Neural progenitor cell (in vitro differentiated cells): ENCODE results near the gene SLC25A48. TPM values are rescaled to one million over a fixed set of nuclear protein-coding genes. Genes with fewer than 3 reads are reported as not detected.

ENCODE experiments used
- DNase-seq: peaks from one replicate; pipeline ENCODE4 v3.0.0-alpha.2; 2016; ENCODE audit warnings: low spot score
- H2AFZ ChIP-seq: fragments of 200-600 bp; sonication (generic); replicated peaks from 2 replicates; pipeline ENCODE4 v1.6.1; 2016; ENCODE audit warnings: antibody characterized with exemption
- H3F3A ChIP-seq: fragments of 200-600 bp; sonication (generic); 2 replicates; pipeline ENCODE4 v1.6.1; 2016; ENCODE audit warnings: antibody characterized with exemption, low read depth
- H3K27ac ChIP-seq: fragments of 200-600 bp; sonication (generic); 2 replicates; pipeline ENCODE4 v1.5.1; 2016; ENCODE audit warnings: mild to moderate bottlenecking
- H3K27me3 ChIP-seq: fragments of 200-600 bp; sonication (generic); 2 replicates; pipeline ENCODE4 v1.6.1; 2016; ENCODE audit warnings: mild to moderate bottlenecking, moderate library complexity
- H3K36me3 ChIP-seq: fragments of 200-600 bp; sonication (generic); 2 replicates; pipeline ENCODE4 v1.5.1; 2016
- H3K4me1 ChIP-seq: fragments of 200-600 bp; sonication (generic); 2 replicates; pipeline ENCODE4 v1.6.1; 2016; ENCODE audit warnings: mixed run types
- H3K4me2 ChIP-seq: fragments of 200-600 bp; sonication (generic); 2 replicates; pipeline ENCODE4 v1.6.1; 2016
- H3K4me3 ChIP-seq: fragments of 200-600 bp; sonication (generic); 2 replicates; pipeline ENCODE4 v1.5.1; 2016
- H3K79me2 ChIP-seq: fragments of 200-600 bp; sonication (generic); 2 replicates; pipeline ENCODE4 v1.6.1; 2016; ENCODE audit warnings: low read depth
- H3K9ac ChIP-seq: fragments of 200-600 bp; sonication (generic); 2 replicates; pipeline ENCODE4 v1.6.1; 2016
- H3K9me3 ChIP-seq: fragments of 200-600 bp; sonication (generic); 2 replicates; pipeline ENCODE4 v1.5.1; 2016; ENCODE audit warnings: low read depth
- H4K20me1 ChIP-seq: fragments of 200-600 bp; sonication (generic); 2 replicates; pipeline ENCODE4 v1.6.1; 2016; ENCODE audit warnings: low read depth
- H3K27ac Mint-ChIP-seq: 3 replicates; pipeline ENCODE4 v1.8.0; 2021; ENCODE audit warnings: mixed read lengths
- H3K27me3 Mint-ChIP-seq: 2 replicates; pipeline ENCODE4 v1.8.0; 2022; ENCODE audit warnings: low read depth, mild to moderate bottlenecking, inconsistent platforms, moderate library complexity, mixed read lengths; ENCODE audit not compliant: insufficient read depth
- H3K36me3 Mint-ChIP-seq: 3 replicates; pipeline ENCODE4 v1.8.0; 2021; ENCODE audit warnings: mixed read lengths
- H3K4me1 Mint-ChIP-seq: 3 replicates; pipeline ENCODE4 v1.8.0; 2021; ENCODE audit warnings: mixed read lengths
- H3K4me3 Mint-ChIP-seq: 3 replicates; pipeline ENCODE4 v1.8.0; 2021; ENCODE audit warnings: mild to moderate bottlenecking, moderate library complexity, mixed read lengths
- H3K9me3 Mint-ChIP-seq: 3 replicates; pipeline ENCODE4 v1.8.0; 2020; ENCODE audit warnings: mixed read lengths
- CTCF ChIP-seq: fragments of 200-600 bp; sonication (generic); IDR thresholded peaks from 2 replicates; pipeline ENCODE4 v1.5.1; 2017; ENCODE audit warnings: antibody characterized with exemption, mild to moderate bottlenecking
- EZH2 ChIP-seq: fragments of 200-600 bp; sonication (generic); IDR thresholded peaks from 2 replicates; pipeline ENCODE4 v1.6.1; 2017; ENCODE audit warnings: antibody characterized with exemption, mild to moderate bottlenecking, moderate library complexity
- EZH2phosphoT487 ChIP-seq: fragments of 200-600 bp; sonication (generic); IDR thresholded peaks from 2 replicates; pipeline ENCODE4 v1.6.1; 2017; ENCODE audit warnings: antibody characterized with exemption
- total RNA-seq: library from RNA; depleted of rRNA; stranded (reverse); fragments of >200 nt; gene quantifications from 2 replicates; pipeline ENCODE4 v1.2.3, GENCODE V29; 2015; ENCODE audit warnings: low replicate concordance

The SLC25A48 gene
- total RNA-seq, 1 donor from 2014 or later: not detected

- peaks cover 38% of the 10 kb centered on the region for H3K27me3 ChIP-seq
- no peak overlapping the region for H3K4me3 Mint-ChIP-seq
- H4K20me1 ChIP-seq: no peaks in the 10 kb centered on the region
- H3K9me3 Mint-ChIP-seq: no peaks in the 10 kb centered on the region
- no peak overlapping the region for H2AFZ ChIP-seq
- no peak overlapping the region for H3K4me3 ChIP-seq
- H3K9ac ChIP-seq: no peak overlapping the region
- no peaks in the 10 kb centered on the region for H3K36me3 Mint-ChIP-seq
- peaks cover 10% of the 10 kb centered on the region for H3K27me3 Mint-ChIP-seq
- peaks cover 7% of the 10 kb centered on the region for H3K4me1 Mint-ChIP-seq
- no peaks in the 10 kb centered on the region for H3K79me2 ChIP-seq
- no peak overlapping the region for H3K27ac Mint-ChIP-seq
- TF ChIP-seq CTCF (no peak), EZH2 (no peak), EZH2phosphoT487 (no peak)
- no peaks in the 10 kb centered on the region for H3K36me3 ChIP-seq
- no peaks in the 10 kb centered on the region for H3K9me3 ChIP-seq
- no peak overlapping the region for H3K27ac ChIP-seq
- DNase-seq: no peak
- H3K4me1 ChIP-seq: no peaks in the 10 kb centered on the region
- H3K4me2 ChIP-seq: no peak overlapping the region
- no peaks in the 10 kb centered on the region for H3F3A ChIP-seq
These were observed 55.8 kb downstream of the SLC25A48 start for GRCh38 chr5:135890296-135890695.

DNA sequence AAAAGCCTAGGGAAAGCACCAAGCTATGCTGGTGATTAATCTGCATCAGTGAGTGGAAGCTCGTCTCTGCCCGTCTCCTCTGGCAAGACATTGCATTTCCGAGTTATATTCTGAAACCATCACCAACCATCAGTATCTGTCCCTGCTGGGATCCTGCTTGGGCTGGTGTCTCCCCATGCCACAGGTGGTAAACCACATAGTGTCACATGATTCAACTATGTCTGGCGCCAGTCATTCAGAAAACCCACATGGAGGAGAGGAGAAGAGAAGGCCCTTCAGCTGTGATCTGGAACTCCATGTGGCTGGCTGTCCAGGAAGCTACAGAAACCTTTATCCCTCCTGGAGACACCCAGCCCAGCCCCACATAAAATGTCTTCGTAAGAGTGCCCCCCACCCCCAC is 56.4 kb downstream of the SLC25A48 start:
- DNase-seq: no peak
- Mint-ChIP-seq H3K4me1 (peaks cover 7% of the 10 kb centered on the region), H3K9me3 (no peaks in the 10 kb centered on the region)

DNA sequence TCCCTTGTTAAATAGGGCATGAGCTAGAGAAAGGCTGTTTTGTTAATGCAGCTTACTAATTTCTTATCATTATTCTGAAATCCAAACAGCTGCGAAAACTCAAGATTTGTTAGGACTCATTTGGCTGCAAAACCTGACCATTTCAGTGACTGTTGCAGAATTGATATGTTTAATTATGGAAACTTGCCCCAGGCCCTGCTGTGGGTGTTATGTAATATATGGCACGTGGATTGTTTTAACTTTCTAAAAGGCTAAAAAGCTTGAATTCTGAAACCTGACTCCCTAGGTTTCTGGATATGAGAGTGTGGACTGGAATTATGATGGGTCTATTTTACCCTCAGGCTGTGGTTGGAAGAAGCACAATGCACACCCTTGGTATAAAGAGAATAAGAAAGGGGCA is 56.8 kb downstream of the SLC25A48 start:
- H3K4me3 Mint-ChIP-seq: no peak overlapping the region
- Histone ChIP-seq H3K36me3 (no peaks in the 10 kb centered on the region), H3K79me2 (no peaks in the 10 kb centered on the region), H3K9ac (no peak overlapping the region), H3K9me3 (no peaks in the 10 kb centered on the region), H3K27me3 (peaks cover 38% of the 10 kb centered on the region), H4K20me1 (no peaks in the 10 kb centered on the region), H3K4me2 (no peak overlapping the region), H3K4me3 (no peak overlapping the region), H3K4me1 (no peaks in the 10 kb centered on the region), H3K27ac (no peak overlapping the region), H2AFZ (no peak overlapping the region), H3F3A (no peaks in the 10 kb centered on the region)
- H3K27me3 Mint-ChIP-seq: peaks cover 7% of the 10 kb centered on the region
- TF ChIP-seq EZH2 (no peak), EZH2phosphoT487 (no peak), CTCF (no peak)
- no peaks in the 10 kb centered on the region for H3K9me3 Mint-ChIP-seq
- no peaks in the 10 kb centered on the region for H3K36me3 Mint-ChIP-seq
- H3K4me1 Mint-ChIP-seq: peaks cover 7% of the 10 kb centered on the region
- no peak overlapping the region for H3K27ac Mint-ChIP-seq
- DNase-seq: no peak

More for the DNA sequence above, 56.4 kb downstream of the SLC25A48 start:
- Histone ChIP-seq H3K36me3 (no peaks in the 10 kb centered on the region), H3F3A (no peaks in the 10 kb centered on the region), H4K20me1 (no peaks in the 10 kb centered on the region), H3K27me3 (peaks cover 38% of the 10 kb centered on the region), H2AFZ (no peak overlapping the region), H3K4me1 (no peaks in the 10 kb centered on the region), H3K4me3 (no peak overlapping the region), H3K4me2 (no peak overlapping the region), H3K79me2 (no peaks in the 10 kb centered on the region), H3K9ac (no peak overlapping the region), H3K27ac (no peak overlapping the region), H3K9me3 (no peaks in the 10 kb centered on the region)
- TF ChIP-seq EZH2 (no peak), CTCF (no peak), EZH2phosphoT487 (no peak)
- Mint-ChIP-seq H3K27me3 (peaks cover 7% of the 10 kb centered on the region), H3K27ac (no peak overlapping the region), H3K4me3 (no peak overlapping the region), H3K36me3 (no peaks in the 10 kb centered on the region)
